Stimulated activated CD8-positive, alpha-beta memory T cell treated with anti-CD3 and anti-CD28 coated beads, Interleukin-2, amount 100 ng/mL, for 48 hours (primary cell): ENCODE measurements around the gene PIP5KL1.
A peak's percentile ranks its signal among the peaks of the same experiment; 100 is the strongest.

Experiments used
- DNase-seq, 2 donors: peaks; one replicate each; pipeline ENCODE4 v3.0.0-alpha.2; 2020; ENCODE audit warnings: low read depth in 2 of 2

PIP5KL1 gene

GRCh38 chr9:127913682-127914081 lies 16.9 kb downstream of the PIP5KL1 start:
- DNase-seq, result no peak

DNA sequence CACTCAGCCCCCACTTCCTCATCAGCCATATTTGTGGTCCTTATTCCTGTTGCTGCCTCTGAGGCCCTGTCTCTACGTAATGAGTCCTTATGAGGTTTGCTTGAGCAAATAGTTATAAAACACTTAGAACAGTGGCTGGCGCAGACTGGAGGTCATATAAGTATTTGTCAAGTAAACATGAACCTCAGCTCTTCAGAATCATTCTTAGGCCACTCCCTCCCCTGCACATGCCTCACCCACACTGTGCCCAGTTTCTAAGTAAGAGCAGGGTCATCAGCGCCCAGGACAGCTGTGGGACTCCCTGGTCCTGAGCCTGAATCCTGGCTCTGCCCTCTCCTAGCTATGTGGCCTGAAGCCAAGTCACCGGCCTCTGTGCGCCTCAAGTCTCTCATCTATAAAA lies 17.7 kb downstream of the PIP5KL1 start:
- no peak for DNase-seq

- no peak for DNase-seq
Observed at GRCh38 chr9:127912296-127912695, 18.3 kb downstream of the PIP5KL1 start.

GRCh38 chr9:127910613-127911205 lies 19.9 kb downstream of the PIP5KL1 start:
- no peak for DNase-seq

GRCh38 chr9:127909839-127910273 lies 20.7 kb downstream of the PIP5KL1 start:
- no peak for DNase-seq

DNA sequence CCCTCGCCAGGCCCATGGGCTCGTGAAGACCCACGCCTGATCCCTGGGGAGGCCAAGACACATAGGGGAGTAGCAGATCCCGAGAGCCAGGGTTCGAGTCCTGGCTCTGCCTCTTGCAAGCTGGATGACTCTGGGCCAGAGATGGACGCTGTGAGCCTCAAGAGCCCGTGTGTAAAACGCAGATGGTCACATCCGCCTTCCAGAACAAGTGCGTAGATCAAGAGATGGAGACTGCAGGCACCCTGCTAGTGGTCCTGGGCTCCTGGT lies 22.0 kb downstream of the PIP5KL1 start:
- DNase-seq, result no peak

DNA sequence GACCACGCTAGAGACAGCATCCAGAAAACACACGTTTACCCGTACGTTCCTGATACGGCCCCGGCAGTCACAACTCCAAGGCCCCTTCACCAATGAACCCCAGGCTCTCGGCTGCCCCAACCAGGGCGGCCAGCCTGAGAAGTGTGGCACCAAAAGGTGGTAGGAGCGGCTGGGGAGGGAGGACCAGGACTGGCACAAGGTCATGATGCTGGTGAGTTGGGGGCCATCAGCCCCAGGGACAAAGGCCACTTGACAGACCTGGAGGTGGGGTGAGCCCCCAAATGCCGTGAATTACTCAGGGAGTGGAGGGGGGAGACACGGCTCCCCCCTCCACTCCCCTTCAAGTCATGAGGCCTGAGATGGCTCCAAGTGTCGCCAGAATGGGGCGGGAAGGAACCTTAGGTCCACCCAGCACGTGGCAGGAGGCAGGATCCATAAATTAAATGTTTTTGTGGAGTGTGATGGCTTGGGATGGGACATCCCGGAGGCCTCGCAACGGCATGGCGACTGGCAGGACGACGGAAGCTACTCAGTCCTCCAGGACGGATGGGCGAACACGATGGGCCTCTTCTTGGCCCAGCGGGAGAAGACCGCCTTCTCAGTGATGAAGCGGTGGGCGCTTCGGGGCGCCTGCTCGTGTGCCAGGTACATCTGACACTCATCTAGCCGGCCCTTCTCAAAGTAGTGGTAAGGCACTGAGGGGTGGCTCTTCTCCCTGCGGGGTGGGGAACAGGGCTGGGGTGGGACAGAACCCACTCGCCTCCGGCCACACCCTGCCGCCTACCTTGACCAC lies 22.5 kb downstream of the PIP5KL1 start:
- no peak for DNase-seq

- DNase-seq, result no peak
Observed at GRCh38 chr9:127905788-127906191, 24.8 kb downstream of the PIP5KL1 start.

GRCh38 chr9:127905004-127905728 lies 25.4 kb downstream of the PIP5KL1 start:
- DNase-seq, result no peak

- no peak for DNase-seq
Observed at GRCh38 chr9:127904561-127905003, 26.0 kb downstream of the PIP5KL1 start.

- peak; percentile 87 to 89 for DNase-seq
Observed at GRCh38 chr9:127903557-127904475, 26.8 kb downstream of the PIP5KL1 start.

DNA sequence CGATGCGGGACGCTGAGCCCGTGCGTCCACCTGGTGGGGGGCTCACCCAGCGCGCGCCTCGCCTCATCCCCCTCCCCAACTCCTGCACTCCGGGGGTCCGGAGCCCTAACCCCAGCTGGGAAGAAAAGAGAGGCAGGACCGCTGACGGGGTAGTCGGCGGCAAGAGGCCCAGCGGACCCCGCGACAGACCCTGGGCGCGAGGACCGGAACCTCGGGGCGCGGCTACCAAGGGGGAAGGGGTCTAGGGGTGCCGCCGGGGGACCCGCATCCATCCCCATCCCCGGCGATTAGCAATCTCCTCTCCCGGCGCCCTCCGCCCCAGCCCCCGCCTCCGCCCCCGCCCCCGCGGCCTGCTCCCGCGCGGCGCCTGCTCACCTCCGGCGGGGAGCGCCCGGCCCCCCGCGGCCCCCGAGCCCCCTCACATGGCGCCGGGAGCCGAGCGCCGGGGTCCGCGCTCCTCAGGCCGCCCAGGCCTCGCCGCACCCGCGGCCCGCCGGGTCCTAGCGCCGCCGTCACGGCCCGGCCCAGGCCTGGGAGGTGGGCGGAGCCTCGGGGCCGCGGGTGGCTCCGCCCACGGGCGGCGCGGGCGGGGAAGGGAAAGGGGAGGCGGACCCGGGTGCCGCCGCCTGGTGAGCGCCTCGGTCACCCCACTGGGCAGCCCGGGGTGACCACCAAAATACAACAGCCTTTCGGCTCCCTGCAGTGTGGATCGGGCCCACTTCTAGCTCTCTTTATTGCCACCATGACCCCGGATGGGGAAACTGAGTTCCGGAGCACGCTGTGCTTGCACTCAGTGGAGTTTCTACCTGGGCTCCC lies 31.2 kb downstream of the PIP5KL1 start, which contains the start of gene ST6GALNAC6:
ST6GALNAC6 (minus strand) TSS at position 476 of the 816 bp plus-strand sequence. CDS start 1,622 bp downstream, outside the sequence.
- peak; percentile 61 to 77 for DNase-seq

DNA sequence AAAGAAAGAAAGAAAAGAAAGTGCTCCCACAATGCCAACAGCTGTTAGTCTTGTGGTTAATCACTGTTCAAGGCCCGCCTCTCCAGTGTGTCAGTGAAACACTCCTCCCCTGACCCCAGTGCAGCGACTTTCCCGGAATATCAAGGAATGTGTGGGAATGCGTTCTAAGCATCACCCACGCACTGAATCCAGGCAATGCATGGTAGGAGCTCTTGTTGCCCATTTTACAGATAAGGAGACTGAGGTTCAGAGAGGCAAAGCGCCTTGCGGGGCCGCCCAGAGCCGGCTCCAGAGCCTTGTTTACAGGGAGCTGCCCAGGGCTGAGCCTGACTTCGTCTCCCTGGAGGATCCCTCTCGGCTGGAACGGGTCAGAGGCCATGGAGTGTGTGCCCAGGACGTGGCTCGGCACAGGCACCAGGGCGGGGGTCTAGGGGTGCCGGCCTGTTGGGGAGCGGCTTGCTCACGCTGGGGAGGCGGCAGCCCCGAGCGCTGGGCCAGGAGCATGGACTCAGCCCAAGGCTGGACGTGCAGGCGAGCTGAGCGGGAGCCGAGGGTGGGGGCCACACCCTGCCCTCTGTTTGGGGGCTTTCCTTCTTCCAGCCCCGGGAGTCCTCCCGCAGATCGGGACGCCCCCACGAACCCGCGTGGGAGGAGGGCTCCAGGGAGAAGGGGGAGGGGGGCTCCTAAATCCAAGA lies 32.0 kb downstream of the PIP5KL1 start:
- no peak for DNase-seq

DNA sequence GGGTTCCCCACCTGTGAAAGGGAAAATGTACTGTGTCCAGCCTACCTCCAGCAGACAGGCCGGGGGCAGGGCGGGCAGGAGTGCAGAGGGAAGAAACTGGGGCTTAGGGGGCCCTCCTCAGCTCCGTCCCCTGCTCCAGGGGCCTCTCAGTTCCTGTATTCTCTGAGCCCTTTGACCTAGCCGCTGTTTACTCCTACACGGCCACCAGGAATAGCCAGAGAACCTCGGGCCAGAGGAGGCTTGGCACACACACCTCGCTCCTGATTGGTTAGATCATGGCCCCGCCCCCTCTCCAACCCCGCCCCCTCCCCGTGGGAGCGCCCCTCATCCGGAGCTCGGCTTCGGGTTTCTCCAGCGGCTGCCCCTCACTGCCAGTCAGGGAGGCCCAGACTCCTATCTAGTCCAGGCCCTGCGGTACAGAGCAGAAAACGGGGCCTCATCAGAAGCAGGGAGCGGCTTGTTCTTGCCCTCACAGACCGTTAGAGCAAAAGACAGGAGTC lies 33.3 kb downstream of the PIP5KL1 start:
- DNase-seq, result no peak

- no peak for DNase-seq
Observed at GRCh38 chr9:127896395-127897192, 34.0 kb downstream of the PIP5KL1 start.

DNA sequence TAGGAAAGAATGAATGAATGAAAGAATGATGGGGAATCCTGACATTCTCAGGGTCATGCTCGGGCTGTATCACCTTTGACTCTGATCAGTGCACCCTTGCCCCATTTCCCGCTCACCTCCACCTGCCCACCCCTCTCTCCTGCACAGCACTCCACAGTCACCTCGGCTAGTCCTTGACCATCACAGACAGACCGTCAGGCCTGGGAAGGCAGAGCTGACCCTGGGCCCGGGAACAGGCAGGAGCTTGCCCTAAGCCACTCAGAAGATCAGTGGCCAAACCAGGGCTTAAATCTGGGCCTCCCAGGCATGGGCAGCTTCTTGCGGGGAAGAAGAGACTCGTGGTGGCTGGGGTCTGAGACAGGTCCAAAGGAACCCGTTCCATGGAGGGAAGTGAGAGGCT lies 34.8 kb downstream of the PIP5KL1 start:
- DNase-seq, result no peak

- no peak for DNase-seq
Observed at GRCh38 chr9:127893392-127893791, 37.2 kb downstream of the PIP5KL1 start.

DNA sequence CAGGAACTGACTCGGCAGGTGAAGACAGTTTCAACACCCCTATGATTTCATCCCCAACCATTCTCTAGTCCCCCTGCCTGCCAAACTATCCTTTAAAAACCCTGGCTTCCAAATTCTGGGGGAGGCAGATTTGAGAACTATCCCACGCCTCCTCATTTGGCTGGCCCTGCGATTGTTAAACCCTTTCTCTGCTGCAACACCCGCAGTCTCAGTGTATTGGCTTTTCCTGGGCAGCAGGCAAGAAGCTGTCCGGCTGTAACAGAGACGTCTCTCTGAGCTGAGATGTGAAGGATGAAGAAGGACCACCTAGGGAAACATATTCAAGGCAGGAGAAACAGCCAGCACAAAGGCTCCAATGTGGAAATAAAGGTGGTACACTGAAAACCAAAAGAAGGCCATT lies 37.7 kb downstream of the PIP5KL1 start:
- no peak for DNase-seq

DNA sequence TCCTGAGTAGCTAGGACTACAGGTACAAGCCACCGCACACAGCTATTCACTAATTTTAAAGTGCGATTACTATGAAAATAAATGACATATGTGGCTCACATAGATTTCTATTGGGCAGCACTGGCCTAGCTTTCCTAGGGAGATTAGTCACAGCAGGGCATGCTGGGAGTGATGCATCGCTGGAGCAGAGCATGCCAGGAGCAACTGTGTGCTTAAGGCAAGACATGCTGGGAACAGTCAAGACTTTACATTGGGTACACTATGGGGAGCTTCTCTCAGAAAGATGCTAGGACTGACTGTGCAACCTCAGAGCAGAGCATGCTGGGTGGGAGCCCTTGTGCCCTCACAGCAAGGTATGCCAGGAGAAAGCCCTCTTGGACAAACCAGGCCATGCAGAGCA lies 40.5 kb downstream of the PIP5KL1 start:
- no peak for DNase-seq
